SH-SY5Y (cell line): ENCODE measurements around the gene ABCB8.

Source experiments
- GATA2 ChIP-seq: IDR thresholded peaks from 2 replicates; pipeline ENCODE4 v1.6.1; 2011; ENCODE audit warnings: mild to moderate bottlenecking, low read depth, low read length
- GATA3 ChIP-seq: IDR thresholded peaks from 2 replicates; pipeline ENCODE4 v1.6.1; 2011; ENCODE audit warnings: low read depth, mild to moderate bottlenecking, low read length, moderate library complexity

The ABCB8 gene

GRCh38 chr7:151028131-151028947, at the start of gene ABCB8:
Gene ABCB8, plus strand, starts transcription at chr7:151028450. Its CDS starts 66 bp downstream, at chr7:151028516.
- TF ChIP-seq GATA2 = peak; percentile 26; the same call in 1 of the 2 replicates
- TF ChIP-seq GATA3 = no peak

DNA sequence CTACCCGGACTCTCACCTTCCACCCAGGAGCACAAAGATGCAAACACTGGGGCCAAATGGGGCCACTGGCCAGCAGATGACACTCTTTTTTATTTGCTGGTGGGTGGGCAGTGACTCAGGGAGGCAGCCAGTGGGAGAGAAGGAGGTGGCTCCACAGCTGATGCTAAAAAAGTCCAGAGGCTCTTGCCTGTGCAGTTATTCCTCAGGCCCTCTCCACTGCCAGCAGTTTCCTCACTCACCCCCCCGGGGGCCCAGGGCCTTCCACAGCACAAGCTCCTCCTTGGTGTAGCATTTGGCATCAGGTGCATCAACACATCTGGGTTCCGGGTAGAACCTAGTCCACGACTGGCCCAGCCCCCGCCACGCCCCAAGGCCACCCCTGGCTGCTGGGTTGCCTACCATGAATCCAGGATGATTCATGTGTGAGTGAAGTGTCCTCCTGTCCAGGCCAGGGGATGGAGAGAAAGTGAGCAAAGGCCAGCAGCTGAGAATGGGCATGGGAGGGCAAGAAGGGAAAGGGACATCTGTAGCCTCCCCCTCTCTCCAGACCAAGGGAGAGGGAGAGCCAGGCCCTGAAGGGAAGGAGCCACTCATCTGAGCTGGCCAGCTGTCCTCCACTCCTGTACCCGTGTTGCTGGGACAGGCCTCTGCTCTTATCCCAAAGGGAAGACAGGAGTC, 48.4 kb upstream of the ABCB8 start:
- TF ChIP-seq GATA2 = no peak
- no peak for TF ChIP-seq GATA3

DNA sequence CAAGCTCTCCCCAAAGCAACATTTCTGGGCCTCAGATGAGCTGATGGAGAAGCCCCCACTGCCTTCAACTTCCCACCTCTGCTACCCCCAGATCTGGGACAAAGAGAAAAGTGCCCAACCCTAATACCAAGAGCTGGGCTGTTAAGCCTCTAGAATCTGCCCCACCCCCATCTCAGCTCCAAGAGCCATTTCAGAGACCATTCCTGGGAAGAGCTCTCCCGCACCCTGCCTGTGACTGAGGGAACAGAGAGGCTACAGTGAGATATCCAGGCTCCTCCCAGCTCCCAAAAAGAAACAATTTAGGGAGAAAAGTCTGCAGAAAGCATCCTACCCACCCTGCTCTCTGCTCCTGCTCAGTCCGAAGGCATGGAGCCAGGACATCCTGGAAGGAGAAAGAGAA, 47.6 kb upstream of the ABCB8 start:
- TF ChIP-seq GATA3 (no peak), GATA2 (no peak)

DNA sequence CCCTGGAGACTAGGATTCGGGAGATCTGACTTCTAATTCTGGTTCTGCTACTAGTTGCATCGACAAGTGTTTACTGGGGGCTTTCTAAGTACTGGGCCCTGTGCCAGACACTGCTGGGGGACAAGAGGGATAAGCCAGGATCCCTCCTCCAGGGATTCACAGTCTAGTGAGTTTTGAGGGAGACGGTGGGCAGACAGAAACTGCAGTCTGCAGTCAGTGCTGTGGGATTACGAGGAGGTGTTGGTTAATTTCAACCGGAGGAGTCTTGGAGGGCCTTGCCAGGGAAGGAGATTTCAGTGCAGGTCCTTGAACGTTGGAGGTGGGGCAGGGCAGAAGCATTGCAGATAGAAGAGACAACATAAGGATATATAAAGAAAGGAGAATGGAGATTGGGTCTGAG, 46.6 kb upstream of the ABCB8 start:
- TF ChIP-seq GATA3 = no peak
- TF ChIP-seq GATA2 = no peak

DNA sequence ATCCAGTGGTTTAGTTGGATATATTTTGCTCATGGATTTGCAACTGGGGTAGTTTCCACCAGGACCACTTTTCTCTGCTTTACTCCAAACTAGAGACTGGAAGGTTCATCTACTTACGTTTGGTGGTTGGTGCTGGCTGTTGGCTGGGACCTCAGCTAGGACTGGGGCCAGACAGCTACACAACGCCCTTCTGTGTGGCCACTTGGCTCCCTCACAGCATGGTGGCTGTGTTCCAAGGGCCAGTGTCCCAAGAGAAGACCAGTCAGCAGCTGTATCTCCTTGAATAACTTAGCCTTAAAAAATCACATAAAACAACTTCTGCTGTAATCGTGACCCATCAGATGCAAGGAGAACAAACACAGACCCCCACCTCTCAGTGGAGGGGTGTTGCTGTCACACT, 45.9 kb upstream of the ABCB8 start:
- TF ChIP-seq GATA2 (no peak), GATA3 (no peak)

DNA sequence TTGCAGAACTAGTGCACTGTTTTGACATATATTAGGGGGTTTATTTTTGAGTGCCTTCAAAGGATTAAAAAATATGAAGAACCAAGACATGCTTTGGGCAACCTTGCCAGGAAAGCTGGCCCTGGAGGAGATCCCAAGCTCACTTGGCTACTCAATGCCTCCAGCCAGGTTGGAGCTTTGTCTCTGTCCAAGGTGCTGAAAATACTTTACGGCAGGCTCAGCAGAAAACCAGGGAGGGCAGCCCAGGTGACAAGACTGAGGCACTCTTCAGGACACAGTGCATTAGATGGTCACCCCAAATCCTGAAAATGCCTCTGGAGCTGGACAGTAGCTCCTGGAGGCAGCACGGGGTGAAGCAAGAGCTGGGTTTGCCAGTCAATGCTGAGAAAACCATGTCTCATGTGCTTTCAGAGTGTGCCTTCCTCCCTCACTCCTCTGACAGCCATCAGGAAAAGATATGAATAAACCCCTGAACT, 44.3 kb upstream of the ABCB8 start:
- no peak for TF ChIP-seq GATA2
- TF ChIP-seq GATA3 = no peak

DNA sequence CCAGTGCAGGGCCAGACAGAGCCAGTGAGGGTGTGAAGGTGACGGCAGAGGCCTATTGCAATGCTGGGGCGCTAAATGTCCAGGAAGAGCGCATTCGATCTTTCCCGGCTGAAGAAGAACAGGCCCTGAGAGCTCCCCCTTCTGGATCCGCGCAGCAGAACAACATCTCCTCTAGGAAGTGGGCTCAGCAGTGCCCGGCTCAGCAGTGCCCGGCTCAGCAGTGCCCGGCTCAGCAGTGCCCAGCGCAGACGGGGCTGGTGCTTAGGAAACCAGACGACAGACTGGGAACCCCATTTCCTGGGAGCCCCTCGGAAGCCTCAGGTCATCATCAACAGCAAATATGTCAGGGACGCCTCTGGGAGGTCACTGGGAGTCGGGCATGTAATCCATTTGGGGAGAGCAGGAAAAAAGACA, 42.1 kb upstream of the ABCB8 start:
- no peak for TF ChIP-seq GATA3
- TF ChIP-seq GATA2 = no peak

DNA sequence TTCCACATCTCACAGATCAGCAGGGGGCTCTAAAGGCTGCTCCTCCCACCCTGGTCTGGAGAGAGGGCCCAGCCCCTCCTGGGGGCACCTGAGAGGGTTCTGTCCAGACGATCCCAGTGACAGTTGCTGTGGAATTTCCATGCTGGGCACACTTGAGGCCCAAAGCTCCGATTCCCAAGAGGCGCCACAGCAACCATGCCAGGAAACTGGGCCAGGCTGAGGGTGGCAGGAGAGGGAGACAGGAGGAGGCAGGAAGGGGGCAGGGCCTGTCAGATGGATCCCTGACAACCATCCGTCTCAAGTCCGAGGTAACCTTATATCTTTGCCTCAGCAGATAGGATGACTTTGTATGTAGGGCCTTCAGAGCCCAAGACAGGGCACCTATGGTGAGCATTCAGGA, 41.7 kb upstream of the ABCB8 start:
- no peak for TF ChIP-seq GATA3
- TF ChIP-seq GATA2 = no peak

DNA sequence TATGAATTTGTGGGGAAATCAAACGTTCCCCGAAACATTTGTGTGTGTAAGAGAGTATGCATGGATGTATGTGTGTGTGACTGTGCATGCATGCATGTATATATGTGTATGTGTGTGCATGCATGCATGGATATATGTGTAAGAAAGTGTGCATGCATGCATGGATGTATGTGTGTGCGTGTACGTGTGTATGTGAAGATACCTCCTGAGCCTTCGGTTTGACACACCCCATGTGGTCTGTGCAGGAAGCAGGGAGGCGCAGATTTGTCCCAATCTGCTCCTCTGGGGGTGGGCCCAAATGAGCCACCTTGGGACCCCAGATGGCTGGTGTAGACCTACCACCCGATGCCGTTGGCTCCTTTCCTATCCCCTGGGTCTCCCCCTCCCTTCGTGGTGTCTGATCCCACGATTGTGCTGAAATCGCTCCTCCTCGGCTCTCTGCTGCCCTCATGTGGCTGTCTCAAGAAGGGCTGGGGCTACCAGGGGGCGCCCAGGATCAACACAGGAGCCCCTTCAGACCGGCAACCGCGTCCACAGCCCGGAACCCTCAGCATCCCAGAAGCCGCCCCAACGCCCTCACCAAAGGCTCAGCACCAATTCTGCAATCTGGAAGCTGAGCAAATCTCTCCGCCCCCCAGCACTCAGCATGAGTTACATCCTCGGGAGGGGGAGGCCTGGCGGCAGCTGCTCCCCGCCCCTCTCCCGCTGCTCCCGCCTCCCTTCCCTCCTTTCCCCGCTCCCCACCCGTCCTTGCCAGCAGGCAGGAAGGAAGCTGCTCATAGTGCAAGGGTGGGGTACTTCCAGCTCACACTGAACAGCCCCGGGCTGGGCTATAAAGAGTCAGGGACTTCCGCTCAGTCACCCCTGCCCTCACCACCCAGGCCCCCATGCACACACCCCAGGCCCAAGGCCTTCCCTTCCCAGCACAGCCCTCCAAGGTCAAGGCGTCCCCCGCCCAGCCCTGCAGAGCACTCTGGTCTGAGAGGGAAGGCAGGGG, 39.7 kb upstream of the ABCB8 start:
- no peak for TF ChIP-seq GATA3
- TF ChIP-seq GATA2 = peak; percentile 77

- TF ChIP-seq GATA2 (no peak), GATA3 (no peak)
Observed at GRCh38 chr7:150989456-150989855, 38.8 kb upstream of the ABCB8 start.

DNA sequence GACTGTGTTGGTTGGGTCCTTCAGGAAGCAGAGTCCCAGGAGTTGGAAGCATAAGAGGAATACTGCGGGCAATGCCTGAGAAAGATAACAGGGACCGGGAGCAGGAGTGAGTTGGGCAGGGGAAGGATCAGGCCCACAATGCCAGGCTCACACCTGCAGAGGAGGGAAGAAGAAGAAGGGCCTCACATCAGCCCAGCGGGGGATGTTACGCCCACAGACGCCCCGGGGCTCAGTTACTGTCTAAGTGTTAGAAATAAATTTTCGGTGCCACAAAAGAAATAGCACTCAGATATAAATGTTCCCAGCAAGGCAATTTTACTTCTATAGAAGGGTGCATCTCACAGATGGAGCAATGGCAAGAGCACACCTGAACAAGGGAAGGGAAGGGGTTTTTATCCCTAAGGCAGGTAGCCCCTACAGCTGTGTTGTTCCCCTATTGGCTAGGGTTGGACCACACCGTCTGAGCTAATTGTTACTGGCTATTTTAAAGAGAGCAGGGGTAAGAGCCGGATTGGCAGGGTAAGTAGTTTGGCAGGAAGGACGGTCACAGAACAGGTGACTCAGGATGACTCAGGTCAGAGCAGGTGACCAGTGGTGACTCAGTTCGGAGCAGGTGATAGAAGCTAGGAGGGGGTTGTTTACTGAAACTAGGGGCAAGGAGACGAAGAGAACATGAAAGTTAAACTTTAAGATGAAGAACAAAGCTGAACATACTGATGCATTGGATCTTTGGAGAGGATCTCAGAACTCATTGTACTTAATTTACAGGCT, 37.6 kb upstream of the ABCB8 start, which contains the start of gene NOS3:
NOS3 (plus strand) TSS at position 602 of the 771 bp plus-strand sequence. CDS start 2,787 bp downstream, outside the sequence.
- TF ChIP-seq GATA3 = no peak

DNA sequence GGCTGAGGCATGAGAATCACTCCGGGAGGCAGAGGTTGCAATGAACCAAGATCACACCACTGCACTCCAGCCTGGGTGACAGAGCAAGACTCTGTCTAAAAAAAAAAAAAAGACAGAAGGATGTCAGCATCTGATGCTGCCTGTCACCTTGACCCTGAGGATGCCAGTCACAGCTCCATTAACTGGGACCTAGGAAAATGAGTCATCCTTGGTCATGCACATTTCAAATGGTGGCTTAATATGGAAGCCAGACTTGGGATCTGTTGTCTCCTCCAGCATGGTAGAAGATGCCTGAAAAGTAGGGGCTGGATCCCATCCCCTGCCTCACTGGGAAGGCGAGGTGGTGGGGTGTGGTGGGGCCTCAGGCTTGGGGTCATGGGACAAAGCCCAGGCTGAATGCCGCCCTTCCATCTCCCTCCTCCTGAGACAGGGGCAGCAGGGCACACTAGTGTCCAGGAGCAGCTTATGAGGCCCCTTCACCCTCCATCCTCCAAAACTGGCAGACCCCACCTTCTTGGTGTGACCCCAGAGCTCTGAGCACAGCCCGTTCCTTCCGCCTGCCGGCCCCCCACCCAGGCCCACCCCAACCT, 36.1 kb upstream of the ABCB8 start:
- TF ChIP-seq GATA2 = no peak
- TF ChIP-seq GATA3 = no peak
